NCI-H345 treated with DMSO at 0.1 percent for 48 hours (cell line): ENCODE measurements around the gene BCAP31.
"Not testable (repeated sequence)": the region's sequence is repeated elsewhere in the genome, so short reads cannot be mapped to it uniquely, and the experiment has no call there.

ENCODE experiments used
- DNase-seq: peaks from one replicate; lab custom pipeline; 2025; ENCODE audit not compliant: unreplicated experiment; lab: John Stamatoyannopoulos, UW

BCAP31 gene

DNA sequence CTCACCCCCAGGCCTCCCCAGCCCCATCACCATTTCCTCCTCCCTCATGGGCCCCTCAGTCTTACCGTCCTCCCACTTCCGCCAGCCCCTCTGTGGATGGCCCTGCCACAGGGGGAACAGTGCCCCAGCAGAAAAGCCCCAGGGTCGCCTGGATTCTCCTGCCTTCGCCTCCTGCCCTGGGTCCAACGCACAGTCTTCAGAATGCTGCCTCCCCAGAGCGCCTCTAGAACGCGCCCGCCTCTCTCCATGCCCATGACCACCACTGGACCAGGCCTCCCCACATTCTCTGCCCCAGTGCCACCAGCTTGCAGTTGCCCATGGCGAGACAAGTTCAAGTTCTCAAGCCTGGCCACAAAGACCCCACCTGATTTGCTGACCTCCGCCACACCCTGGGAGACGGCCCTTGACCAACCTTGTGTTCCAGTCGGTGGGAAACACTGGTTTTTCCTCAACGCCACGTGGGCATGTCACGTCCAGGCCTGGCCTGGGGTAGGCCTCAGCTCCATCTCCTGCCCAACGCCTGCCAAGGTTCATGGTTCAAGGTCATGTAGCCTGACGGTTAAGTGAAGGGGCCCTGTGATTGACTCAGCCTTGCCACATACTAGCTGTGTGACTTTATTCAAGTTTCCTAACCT lies 39.2 kb upstream of the BCAP31 start:
- no peak for DNase-seq

DNA sequence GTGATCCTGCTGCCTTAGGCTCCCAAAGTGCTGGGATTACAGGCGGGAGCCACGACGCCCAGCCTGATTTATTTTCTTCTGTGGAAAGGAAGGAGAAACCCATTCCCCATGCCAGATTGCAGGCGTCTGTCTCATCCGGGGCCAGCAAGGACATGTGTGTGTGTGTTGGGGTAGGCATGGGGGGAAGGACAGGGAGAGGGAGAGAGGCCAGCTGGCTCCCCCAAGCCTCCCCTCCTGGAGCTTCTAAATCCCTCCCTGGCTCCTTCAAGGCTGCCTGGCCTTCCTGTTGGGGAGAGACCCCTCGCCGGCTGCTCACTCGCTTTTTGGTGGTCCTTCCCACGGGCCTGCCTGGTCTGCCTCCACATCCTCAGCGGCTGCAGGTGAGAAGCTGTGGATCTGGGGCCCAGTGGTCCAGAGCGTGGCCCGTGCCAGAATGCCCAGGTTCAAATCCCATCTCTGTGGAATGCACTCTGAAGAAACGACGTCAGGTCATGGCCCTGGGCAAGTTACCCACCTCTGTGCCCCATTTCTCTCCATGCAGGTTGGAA lies 38.5 kb upstream of the BCAP31 start:
- DNase-seq: no peak

DNA sequence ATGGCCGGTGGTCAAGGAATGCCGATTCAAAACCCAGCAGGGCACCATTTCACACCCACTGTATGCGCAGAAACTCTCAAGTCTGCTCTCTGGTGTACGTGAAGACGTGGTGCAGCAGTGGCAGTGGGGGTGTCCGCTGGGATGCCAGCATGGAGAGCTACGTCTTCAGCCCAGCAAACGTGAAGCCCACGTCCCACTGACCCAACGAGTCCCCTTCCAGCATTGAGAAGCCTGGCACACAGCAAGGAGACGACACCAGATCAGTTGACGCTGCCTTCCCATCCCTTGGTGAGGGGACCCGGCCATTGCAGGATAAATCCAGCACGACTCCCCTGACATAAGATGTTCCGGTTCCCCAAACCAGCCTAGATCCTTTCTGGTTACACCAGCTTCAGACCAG lies 37.7 kb upstream of the BCAP31 start:
- DNase-seq: no peak

DNA sequence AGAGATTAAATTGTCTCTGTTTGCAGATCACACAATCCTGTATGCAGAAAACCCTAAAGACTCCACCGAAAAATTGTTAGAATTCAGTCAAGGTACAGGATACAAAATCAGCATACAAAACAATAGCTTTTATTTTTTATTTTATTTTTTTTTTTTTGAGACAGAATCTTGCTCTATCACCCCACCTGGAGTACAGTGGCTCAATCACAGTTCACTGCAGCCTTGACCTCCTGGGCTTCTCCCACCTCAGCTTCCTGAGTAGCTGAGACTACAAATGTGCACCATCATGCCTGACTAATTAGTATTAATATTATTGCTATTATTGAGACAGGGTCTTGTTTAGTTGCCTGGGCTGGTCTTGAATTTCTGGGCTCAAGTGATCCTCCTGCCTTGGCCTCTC lies 30.9 kb upstream of the BCAP31 start:
- DNase-seq: no peak

DNA sequence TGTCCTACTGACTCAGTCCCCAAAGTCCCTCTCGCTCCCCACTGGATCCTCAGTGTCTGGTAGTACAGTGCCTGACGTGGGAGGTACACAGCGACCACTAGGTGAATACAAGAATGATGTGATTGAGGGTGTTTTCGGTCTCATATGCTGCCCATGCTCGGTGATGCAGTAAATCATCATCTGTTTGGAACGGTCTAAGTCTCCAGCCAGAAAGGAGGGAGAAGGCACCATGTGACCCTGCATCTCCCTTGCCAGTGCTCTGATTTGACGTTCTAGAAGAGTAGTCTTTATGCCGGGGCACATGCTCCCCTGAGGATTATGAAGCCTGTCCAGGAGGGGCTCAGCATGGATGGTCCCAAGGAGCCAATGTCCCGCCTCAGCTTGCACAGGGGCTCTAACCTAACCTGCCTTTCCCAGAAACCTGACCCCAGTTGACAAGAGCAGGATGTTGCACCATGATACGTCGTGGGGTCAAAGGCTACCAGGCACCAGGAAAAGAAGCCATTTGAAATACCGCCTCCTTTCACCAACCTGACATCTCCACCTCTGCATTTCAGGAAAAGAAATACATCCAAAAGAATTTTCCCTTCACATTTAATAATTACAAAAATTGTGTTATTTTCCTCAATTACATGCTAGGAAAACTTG lies 26.1 kb upstream of the BCAP31 start:
- no peak for DNase-seq

DNA sequence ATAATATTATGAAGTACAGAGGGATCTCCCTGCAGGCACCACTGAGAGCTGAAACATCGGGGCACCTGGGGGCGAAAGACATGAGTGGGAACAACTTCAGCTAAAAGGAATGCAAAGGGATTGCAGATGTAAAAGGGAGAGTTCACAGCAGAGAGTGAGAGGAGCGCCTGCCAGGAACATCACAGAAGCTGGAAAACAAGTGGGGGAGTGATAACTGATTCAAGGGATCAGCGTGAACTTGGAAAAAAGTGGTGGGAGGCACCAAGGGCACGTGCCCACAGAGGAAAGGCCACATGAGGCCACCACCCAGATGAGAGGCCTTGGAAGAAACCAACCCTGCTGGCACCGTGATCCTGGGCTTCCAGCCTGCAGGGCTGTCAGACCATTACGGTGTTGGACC lies 24.8 kb upstream of the BCAP31 start:
- not testable (repeated sequence) for DNase-seq

DNA sequence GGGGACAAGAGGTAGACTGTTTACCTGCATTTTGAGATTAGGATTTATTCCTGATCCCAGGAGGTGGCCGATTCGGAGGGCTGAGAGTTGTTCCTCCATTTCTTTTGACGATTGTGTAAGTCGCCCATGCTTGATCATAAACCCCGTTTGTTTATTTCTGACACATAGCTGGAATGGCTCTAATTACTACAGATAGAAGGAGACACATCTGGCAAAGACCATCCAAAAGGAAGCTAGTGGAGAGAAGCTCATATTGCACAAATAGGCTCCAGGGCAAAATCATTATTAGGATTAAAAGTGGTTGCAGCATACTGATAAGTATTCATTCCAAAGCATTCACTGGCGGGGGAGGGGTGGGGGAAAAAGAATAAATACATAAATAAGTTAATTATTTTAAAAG lies 22.8 kb upstream of the BCAP31 start:
- DNase-seq: not testable (repeated sequence)

DNA sequence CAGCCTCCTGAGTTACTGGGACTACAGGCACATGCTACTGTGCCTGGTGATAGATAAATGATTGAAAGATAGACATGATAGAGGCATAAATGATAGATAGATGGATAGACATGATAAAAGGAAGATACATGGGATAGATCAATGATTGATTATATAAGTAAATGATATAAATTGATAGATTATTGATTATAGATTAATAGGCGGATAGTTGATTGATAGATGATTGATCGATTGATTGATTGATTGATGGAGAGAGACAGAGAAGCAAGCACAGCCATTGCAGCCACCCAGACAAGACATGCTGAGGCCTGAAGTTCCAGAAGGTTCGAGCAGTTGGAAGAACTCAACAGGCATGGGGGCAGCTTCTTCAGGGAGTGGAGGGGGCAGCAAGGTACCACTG lies 22.2 kb upstream of the BCAP31 start:
- no peak for DNase-seq

DNA sequence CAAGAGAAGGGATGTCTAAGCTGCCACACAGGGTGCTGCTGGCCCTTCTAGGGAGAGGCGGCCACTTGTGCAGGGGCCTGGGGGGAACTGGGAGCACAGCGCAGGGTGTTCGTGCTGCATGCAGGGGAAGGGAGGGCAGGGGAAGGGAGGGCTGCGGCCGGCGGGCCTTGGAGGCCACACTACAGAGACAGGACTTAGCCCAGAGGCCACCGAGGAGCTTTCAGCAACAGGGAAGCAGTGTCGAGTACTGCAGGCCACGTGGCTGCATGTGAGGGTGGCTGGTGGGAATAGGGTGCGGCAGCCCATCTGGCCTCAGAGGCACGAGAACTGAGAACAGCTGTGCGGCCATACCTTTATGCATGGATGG lies 20.9 kb upstream of the BCAP31 start:
- not testable (repeated sequence) for DNase-seq

DNA sequence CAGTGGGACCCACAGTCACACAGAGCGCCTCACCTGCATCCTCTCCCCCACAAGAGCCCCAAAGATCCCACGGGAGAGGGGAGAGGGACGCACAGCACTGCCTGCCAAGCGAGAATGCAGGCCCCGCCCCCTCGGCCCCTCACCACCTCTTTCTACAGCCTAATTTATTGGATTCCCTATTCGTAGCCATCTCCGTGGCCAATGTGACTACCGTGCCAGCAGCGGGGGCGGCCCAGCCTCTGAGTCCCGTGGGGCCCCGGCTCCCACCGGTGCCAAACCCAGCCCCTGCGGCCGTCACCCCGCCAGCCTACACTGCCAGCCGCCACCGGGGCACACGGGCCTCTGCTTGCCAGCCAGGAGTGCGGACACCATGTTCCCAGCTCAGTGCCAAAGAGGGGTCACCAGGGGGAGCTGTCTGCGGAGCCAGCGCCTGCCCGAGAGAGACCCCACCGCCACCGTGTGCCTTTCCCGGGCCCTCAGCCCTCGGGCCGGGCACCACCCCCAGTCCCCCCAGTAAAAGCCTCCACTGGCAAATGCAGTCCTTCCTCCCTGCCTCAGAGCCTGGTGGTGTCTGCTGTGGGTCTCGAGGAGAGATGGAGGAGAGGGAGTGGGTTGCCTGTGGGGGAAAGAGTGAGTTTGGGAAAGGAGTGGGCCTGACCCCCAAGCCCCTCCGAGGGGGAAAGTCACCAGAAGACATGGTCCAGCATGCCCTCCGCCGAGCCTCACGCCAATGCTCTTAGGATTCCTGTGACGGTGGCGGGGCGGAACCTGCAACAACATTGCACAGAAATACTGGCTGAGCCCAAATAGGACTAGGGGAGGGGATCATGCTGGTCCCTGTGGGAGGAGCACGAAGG lies 20.3 kb upstream of the BCAP31 start:
- no peak for DNase-seq

DNA sequence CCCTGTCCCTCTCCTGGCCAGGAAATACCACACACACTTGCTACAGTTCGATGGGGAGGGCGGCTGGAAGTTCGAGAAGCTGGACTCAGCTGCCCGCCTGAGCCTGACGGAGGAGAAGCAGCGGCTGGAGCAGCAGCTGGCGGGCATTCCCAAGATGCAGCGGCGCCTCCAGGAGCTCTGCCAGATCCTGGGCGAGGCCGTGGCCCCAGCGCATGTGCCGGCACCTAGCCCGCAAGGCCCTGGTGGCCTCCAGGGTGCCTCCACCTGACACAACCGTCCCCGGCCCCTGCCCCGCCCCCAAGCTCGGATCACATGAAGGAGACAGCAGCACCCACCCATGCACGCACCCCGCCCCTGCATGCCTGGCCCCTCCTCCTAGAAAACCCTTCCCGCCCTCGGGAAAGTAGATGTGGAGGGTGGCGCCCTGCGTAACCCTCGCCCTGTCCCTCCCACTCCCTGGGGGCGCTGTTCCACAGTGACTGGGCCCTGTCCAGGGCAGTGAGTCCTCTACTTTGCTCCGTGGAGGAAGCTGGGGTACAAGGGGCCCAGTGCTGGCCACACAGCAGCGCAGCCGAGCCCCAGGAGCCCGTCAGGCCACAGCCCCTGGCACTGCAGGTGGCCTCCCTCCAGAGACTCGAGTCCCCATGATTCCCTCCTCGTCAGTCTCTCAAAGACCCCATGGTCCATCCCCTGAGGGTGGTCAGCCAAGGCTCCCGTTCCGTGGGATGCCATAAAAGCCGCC lies 19.5 kb upstream of the BCAP31 start:
- DNase-seq: not testable (repeated sequence)

DNA sequence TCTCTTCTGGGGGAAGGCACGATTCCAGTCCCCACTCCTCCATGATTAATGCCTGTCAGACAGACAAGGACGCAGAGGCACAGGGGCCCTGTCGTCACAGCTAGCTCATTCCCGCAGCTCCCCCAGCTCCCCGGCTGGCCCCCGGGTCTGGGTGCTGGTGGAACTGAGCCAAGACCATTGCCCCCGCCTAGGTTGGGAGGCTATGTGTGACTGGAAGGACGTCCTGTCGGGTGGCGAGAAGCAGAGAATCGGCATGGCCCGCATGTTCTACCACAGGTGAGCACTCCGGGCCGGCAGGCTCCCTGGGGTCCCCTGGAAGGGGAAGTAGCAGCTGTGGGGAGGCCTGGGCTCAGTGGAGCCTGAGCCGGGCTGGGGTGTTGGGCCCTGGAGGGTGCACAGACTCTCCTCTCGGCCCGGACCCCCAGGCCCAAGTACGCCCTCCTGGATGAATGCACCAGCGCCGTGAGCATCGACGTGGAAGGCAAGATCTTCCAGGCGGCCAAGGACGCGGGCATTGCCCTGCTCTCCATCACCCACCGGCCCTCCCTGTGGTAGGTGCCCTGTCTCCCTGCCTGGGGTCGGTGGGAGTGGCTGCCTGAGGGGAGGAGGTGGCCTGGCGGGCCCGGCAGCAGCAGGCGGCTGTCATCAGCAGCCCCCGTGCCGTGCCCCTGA lies 18.7 kb upstream of the BCAP31 start:
- DNase-seq: not testable (repeated sequence)

DNA sequence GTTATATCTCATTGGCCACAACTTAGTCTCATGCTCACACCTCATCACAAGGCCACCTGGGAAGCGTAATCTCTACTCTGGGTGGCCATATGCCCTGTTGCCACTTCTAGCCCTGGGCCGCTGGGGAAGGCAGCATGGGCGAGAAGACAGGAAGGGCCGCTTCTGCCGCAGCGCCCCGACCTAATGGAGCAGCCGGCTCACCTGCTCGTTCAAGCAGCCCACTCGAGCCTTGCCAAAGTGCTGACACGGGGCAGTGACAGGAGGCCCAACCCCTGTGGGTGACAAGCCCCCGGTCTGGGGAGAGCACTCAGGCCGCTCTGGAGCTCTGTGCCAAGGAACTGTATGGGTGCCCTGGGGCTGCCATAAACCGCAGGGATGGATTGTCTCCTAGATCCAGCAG lies 17.9 kb upstream of the BCAP31 start:
- not testable (repeated sequence) for DNase-seq

DNA sequence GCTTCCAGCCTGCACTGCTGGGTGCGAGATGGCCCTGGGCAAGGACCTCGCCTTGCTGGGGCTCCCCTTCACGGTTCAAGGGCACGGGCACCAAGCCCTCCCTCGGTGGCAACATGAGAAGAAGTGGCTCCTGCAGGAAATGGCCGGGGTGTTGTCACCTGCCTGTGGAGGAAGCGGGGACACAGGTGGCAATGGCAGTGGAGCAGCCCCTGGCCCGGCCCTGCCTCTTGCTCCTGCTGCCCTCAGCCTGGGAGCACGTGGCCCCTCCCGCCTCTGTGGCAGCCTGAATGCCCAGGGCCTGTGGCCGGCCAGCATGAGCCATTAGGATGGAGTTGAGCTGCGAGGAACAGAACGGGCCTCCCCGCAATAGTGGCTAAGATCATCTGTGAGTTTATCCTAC lies 17.3 kb upstream of the BCAP31 start:
- DNase-seq: no peak

DNA sequence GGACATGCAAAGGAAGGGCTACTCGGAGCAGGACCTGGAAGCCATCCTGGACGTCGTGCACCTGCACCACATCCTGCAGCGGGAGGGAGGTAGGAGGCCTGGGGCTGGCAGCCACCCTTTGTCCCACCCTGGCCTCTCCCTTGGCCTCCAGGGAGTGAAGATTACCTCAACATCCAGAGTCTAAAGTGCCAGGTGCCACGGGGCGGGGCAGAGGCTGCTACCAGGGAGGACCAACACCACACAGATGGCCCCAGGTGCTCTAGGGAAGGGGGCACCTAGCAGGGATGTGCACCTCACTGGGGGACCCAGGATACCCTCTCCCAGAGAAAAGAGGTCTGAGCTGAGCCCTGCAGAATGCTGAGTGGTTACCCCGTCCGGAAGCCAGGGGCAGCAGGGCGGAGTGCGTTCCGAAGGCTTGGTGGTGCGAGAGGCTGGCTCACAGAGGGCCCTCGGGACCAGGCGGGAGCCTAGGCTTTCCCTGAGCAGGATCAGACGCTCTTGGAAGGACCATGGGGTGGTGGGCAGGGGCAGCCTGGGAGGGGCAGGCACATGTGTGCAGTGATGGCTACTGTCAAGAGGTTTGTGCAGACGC lies 16.5 kb upstream of the BCAP31 start:
- no peak for DNase-seq

DNA sequence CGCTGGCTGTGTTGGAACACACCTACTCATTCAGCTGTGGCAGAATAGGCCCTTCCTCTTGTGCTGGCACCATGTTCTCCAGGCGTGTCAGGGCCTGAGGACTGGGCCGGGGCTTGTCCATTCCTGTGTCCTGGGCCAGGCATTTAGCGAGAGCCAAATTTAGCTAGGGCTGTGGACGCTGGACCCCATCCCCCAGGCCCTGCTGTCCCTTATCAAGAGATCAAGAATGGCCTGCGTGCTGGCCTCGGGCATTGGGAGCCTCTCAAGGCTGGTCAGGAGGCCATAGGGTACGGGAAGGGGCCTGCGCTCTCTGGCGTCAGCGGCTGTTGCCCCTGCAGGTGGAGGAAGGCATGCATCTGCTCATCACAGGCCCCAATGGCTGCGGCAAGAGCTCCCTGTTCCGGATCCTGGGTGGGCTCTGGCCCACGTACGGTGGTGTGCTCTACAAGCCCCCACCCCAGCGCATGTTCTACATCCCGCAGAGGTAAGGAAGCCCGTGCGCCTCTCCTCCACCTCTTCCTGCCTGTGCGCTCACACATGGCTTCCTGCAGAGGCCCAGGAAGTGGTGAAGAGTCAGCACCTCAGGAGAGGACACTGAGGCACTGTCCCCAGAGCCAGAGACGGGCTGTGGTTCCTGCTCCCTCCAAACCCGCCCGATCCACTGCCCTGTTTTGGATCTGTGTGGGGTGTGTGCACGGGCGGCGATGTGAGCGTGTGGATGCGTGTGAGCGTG lies 15.7 kb upstream of the BCAP31 start:
- DNase-seq: no peak

DNA sequence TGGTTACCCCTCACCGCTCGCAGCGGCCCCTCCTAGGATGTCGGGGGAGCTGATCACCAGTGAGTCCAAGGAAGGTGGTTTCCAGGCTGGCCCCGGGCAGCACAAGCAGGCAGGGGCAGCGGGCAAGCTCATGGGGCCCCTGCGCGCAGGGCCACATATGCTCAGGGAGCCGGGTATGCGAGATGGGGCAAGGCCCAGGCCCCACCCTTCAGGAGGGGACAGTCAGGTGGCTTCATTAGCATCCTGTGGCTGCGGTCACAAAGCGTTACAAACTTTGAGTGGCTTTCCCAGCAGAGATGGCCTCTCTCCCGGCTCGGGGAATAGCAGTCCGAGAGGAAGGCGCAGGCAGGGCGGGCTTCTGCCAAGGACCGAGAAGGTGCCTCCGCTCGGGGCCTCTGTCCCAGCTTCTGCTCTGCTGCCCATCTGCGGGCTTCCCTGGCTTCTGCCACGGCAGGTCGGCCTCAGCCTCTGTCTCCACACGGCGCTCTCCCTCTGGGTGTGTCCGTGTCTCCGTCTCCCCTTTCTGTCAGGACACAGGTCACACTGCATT lies 13.9 kb upstream of the BCAP31 start:
- DNase-seq: no peak

DNA sequence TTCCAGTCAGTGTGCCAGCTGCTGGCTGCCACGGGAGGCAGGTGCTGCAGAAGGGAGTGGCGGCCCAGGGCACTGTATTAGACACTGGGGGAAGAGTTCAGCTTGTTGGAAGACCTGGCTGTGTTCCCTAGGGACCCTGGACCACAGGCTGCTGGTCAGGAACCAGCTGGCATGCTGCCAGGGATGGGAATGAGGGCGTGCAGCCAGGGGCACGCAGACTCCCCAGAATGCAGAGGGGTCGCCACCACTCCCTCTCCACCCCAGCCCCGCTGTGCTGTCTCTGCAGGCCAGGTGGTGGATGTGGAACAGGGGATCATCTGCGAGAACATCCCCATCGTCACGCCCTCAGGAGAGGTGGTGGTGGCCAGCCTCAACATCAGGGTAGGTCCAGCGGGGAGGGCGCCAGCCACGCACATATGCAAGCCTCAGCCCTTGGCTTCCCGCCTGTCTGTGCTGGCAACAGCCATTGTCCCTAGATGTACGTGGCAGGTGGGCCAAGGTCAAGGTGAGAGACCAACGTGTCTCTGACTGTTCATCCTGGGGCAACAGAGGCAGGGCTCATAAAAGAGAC lies 12.8 kb upstream of the BCAP31 start:
- no peak for DNase-seq
